DMS79 (cell line): ENCODE data around the gene BBS9.

Source experiments
- DNase-seq: peaks from one replicate; lab custom pipeline; 2025; lab: John Stamatoyannopoulos, UW

Gene BBS9

DNA sequence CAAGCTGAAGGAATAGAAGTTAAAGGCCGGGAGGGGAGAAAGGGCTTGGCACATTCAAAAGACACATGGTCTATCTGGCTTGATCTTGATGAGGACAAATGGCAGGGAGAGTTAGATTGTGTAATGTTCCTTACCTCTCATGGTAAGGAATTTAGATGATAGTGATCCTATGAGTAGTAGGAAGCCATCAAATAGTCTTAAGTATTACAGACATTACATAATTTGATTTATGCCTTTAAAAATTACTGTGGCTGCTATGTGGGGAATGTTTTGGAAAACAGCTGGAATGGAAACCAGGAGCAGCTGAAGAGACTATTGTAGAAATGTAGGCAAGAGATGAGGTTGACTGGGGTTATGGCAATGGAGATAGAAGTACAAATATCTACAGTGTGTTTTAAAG lies 424.7 kb downstream of the BBS9 start:
- no peak for DNase-seq

DNA sequence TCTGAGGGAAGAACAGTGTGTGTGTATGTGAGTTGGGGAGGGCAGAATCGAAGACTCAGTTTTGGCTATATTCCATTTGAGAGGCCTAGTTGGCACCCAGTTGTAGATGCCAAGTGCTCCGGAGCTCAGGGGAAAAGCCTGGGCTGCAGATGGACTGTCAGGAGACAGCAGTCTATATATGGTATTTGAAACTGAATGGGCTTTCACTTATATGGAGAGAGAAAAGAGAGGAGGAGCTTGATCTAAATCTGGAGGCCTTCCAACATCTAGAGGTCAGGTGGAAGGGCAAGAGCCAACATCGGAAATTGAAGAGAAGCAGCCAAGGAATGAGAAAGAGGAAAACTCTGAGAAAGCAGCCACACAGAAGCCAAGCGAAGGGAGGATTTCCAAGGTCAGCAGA lies 425.2 kb downstream of the BBS9 start:
- no peak for DNase-seq

DNA sequence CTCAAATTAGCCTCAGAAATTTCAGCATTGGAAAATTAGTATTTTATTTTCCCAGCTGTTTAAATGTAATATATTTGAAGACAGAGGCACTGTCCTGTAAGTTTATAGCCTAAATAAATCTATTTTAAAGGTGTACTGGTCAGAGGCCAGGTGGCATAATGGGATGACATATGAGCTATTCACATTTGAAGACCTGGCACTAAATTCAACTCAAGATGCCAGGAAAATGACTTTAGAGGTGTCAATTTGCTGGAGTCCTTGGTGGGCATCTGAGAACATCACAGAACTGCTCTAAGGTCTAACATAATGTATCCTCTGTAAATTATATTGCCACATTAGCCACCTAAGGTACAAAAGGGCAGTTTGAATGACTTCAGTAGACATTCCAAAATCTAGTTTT lies 427.1 kb downstream of the BBS9 start:
- no peak for DNase-seq

DNA sequence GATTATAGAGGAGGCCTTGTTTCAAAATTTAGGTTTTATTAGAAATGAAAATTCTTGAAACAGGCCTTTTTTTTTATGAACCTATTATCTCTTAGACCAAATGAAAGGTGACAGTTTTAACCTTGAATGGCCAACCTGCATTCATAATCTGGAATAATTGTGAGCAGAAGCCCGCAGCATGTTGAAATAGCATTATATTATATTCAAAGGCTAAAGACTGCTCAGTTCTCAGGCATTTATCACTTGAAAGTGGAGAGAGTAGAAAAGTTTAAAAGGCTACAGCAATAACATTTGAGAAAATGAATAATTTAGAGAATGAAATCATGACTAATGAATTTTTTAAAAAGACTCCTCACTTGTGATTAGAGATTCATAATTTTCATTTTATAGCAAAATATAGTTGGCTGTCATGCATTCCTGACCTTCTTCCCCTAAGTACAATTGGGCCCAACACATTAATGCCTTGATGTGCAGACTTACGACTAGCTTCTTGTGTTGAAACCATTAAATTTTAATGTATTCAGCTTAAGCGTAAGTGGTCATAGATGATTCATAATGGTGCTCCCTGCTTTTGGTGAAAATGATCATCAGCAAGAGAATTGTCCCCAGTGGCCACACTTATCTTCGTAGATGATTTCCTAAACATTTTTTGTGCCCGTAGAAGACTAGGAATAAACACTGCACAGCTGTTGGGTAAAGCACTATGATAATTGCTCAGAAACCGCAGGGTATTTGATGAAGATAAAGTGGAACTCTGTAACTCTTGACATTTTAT lies 429.4 kb downstream of the BBS9 start:
- DNase-seq, result no peak

DNA sequence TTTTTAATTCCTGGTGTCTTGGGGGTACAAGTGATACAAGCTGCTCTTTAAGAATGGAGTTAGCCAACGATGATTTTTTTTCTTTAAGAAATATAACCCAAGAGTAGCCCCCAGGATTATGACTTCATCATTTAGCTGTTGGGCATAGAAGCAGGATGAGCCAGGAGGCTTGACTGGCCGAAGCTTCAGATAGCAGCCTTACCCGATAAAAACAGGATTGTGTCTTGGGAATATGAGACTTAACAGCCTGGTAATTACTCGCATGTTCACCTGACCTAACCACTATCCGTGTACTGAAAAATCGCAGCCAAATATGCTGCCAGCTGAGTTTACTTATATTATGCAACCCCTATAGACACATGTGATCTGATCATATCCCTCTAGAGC lies 430.0 kb downstream of the BBS9 start:
- DNase-seq, result no peak

DNA sequence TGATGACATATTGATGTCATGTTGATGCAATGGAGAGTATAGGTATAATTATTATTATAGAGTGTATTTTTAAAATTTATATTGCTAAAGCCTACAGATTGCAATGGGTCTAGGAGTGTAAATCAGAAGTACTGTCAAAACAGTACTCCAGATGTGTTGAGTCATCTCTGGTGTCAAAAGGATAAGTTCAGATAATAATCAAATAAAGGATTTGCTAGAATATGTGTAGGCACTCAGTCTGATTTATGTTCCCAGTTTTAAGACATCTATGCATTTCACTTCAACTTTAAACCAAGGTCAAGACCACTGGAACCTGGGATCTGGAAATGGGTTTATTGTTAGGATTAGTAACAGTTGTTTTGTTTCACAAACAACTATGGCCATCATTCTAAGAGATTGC lies 433.6 kb downstream of the BBS9 start:
- DNase-seq, result no peak

DNA sequence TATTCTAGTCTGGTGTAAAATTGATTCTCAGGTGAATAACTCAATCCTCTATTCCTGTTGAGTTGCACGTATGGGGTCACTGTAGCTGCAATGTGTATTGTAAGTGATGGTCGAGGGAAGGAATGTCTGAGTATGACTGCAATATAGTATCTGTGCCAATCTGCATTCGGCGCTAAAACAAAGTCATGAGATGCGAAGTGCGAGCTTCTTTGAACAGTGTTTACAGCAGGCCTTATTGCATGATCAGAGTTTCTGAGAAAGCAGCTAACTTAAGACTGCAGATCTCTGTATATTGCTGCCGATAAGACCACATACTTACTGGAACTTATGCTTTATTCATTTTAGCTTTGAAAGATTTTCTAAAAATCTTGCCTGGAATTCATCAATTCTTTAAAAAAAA lies 434.3 kb downstream of the BBS9 start:
- DNase-seq, result no peak

DNA sequence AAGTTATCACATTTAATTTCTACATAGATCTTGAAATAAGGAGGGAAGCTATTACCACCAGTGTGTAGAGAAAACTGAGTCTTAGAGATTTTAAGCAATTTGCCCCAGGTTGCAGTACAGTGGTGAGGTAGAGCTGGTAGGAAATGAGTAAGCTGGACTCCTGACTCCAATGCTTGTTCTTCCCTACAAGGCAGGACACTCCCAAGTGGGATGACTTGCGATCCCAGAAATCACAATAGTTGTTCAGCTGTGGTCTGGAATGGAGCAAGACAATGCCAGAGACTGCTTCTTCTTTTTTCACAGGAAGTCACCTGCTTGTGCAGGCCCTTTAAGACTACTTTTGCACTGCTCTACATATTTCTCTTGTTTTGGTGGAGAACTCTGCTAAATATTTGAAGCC lies 448.8 kb downstream of the BBS9 start:
- DNase-seq, result no peak

DNA sequence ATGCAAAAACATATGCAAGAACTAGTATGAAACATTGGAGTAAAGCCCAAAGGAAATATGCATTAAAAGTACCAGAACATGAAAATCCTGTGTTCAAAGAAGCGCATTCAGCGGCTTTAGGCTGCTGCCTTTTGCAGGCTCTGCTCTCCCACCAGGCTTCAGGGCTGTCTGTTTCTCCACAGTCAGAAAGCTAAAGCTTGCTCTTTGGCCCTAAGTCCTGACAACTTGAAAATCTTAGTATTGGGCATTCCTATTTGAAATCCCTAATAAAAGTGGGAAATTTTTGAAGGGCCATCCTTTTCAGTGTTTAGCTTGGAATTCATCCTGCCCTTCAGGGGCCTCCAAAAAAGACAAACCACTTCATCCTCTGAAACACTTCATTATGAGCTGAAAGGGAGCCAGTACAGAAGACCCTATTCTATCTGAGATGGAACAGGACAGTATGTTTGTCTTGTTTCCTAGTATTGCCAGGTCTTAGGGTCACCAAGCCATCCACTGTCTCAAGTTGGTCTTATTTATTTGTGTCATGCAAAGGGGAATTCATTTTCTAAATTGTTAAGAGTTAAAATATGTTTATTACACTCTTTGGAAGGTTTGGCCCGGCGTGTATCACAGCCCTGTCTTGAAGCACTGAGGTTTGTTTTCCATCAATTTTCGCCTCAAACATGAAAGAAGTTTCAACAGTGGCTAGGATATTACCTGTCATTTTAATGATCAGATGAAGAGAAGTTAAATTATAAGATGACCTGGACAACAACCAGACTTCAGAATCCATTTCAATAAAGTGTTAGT lies 449.7 kb downstream of the BBS9 start:
- DNase-seq, result no peak

DNA sequence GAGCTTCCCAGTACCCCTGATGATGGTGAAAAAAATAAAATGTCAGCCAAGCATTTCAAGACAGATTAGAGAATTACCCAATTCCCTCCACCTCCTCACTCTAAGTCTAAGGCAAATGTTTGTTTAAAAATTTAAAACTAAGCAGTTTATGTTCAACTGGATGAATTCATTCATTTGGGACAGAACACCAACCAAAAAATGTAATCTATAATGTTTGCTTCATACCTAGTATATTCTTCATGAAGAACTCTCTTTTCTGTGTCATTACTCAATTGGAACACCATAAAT lies 450.3 kb downstream of the BBS9 start:
- DNase-seq, result no peak

DNA sequence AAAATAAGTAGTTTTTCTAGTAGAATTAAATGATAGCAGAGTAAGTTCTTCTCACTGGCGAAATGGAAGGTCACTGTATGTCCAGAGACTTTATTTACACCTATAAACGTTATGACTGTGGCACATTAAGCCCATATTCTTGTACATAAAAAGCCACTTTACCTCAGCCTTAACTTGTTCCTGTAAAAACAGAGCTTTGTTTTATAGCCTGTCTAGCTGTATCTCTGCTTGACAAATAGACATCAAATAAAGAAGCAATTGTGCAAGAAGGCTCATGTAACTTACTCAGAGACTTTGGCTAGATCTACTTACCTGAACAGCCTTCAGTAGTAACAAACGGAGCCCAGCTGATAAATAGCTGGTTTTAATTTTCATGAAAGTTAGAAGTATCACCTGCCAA lies 451.9 kb downstream of the BBS9 start:
- no peak for DNase-seq

DNA sequence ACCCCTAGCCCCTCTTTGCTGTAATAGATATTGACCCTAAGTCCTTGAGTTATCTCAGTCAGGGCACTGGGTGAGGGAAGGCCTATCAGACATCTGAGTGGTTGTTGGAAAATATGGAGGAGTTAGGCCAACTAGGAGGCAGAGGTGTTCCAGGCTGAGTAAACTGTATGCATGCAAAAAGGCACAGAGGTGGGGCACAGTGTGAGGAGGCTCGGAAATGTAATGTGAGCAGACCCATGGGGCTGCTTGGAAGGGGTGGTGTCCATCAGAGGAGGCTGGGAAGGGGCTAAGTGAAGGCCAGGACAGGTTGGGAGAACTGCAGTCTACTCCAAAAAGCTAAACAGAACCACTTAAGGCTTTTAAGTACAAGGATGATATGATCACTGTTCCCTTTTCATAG lies 452.7 kb downstream of the BBS9 start:
- DNase-seq, result no peak

DNA sequence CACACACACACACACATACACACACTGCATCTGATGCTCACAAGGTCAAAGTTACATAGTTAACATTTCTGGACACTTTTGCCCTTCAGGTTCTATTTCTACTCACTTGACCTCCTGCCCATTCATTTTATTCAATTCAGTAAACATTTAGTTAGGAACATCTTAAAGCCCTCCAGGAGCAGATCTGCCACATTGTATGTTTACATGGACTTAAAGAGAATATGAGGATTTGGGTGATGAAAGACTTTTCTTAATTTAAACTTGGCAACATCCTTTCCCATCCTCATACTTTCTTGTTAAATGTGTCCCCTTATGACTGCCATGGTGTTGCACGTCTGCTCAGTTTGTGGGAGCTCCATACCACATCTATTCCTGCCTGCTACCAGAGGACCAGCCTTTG lies 453.2 kb downstream of the BBS9 start:
- DNase-seq, result no peak

DNA sequence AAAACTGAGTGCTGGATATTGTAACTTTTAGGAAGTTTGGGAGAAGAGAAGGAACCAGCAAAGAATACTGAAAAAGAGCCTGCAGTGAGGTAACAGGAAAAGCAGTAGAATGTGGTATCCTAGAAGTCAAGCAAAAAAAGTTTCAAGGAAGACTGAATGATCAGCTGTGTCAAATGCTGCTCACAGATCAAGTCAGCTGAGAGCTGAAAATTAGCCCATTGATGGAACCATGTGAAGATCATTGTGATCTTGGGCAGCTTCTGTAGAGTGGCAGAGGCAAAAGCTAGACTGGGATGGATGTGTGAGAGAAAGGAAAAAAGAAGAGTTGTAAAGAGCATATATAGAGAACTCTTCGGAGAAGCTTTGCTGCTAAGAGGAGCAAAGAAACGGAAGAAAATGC lies 460.5 kb downstream of the BBS9 start:
- DNase-seq, result no peak

DNA sequence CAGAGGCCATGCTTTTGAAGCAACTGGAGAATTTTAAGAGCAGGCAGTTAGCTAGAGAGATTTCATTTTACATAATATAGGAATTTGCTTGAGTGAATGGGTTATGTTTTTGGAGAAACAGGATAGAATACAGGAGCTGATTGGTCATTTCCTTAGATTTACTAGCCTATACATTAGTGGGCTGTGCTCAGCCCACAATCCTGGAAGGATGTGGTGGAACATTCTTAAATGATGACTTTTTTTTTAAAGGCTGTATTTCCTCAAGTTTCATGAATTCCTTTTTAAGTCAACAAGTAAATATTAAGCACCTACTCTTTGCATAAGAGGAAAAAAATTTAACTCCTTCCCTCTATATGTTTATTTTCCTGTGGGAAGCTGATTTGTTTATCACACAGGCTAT lies 461.6 kb downstream of the BBS9 start:
- no peak for DNase-seq

DNA sequence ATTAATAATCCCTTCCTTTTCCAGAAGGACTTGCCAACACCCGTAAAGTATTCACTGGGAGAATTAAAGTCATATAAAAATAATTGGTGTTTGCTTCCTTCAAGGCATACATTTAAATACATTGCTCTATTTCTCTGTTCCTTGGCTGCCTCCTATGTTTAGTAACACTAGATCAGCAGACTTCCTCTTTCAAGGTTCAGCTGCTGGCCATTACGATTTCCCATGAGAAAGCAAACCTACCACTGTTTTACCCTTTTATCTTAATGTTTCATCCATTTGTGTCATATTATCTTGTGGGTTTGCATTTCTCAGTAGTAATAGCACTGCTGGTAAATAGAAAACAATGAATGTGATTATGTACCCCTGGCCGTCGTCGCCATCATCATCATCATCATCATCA lies 462.1 kb downstream of the BBS9 start:
- no peak for DNase-seq

DNA sequence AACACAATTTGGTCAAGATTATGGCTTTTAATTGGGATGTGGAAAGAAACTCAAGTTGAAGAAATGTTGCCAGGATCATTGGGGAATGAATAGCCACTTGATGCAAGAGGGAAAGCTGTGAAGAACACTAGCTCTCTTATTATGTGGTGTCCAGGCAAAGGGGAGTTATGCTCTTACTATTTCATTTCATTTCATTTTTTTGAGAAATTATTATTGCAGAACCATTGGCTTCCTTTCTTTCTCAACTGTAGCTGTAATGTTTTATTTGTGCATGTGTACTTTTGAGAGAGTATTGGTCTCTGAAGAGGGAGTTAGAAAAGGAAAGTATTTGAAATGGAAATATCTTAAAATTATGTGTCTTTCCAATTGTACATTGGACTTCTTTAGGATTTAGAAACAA lies 463.4 kb downstream of the BBS9 start:
- DNase-seq, result no peak

DNA sequence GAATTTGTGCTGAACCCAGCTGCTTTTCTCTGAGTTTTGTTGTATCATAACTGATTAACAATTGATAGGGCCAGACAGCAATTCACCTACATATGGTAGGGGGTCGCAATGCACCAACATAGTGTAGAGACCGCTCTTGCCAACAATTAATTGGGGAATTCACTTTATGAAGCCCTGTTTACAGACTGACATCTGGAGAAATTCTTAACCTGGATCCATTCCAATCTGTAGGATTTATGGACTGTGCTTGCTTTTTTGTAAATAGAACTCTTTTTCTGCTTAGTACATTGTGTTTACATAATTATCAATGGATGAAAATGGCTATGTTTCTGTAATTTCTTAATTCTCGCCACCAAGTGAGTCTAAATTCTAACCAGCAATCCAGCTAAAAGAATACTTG lies 464.2 kb downstream of the BBS9 start:
- DNase-seq, result no peak

DNA sequence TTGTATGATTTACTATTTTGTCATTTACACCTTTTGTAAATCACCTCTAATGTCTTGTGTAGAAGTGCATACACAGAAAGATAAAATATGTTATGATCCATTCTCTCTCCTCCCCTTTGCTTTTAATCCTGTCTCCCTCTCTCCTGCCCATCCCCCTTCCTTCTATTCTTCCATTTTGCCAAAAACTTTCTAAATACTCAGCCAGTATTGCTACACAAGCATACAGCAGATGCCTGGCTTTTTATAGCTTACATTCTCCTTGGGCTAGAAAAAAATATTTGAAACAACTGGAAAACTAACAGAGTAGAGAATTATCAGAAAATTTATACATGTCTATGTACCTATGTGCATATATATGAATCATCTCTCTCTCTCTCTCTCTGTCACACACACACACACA lies 467.3 kb downstream of the BBS9 start:
- no peak for DNase-seq

DNA sequence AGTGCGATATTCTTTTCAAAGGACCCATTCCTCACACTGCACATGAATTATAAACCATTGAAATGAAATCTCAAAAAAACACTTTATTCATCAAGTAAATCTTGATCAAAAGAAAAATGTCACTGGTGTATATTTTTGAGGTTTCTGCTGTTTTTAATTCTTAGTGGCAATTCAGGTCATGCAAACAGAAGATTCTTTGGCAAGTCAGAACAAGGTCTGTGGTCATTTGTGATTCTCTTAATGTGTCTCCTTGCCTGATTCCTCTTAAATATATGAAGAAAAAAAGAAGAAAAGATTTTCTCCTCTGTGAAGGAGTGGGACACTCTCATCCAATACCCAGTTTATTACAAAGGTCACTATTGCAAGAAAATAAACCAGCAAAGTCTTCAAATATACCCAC lies 467.8 kb downstream of the BBS9 start:
- no peak for DNase-seq

DNA sequence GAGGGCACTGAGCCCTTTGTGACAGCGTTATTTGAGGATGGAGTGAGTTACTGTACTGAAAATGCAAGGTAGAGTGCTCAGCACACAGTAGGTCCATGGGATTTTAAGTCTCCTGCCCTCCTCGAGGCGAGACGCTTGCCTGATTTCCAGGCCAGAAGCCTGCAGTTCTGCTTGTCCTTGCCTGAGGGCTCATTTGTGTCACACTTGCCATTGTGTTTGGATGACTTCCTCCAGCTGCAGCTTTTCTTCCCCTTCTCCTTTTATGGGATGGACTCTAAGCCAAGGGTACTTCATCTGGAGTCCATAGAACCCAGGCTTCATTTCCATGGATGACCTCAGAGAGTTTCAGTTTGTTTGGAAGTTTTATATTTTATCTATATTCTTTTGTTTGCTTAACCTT lies 471.7 kb downstream of the BBS9 start:
- DNase-seq, result no peak

DNA sequence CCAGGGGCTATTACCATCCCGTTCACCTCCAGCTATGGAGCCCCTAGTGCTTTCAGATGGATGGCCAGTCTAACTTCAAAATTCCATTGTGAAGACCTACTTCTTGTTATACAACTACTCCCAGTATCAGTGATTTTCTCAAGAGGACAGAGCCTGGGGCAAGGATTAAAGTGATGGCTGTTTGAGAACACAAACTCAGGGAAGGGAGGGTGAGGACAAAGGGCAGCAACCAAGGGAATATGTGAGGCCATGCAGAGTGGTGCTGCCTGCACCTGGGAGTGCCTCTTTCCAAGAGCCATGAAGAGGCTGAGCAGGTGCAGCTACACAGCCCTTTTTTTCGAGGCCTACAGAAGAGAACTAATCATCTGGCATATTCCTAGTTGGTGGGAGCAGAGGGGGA lies 472.5 kb downstream of the BBS9 start:
- DNase-seq, result no peak

DNA sequence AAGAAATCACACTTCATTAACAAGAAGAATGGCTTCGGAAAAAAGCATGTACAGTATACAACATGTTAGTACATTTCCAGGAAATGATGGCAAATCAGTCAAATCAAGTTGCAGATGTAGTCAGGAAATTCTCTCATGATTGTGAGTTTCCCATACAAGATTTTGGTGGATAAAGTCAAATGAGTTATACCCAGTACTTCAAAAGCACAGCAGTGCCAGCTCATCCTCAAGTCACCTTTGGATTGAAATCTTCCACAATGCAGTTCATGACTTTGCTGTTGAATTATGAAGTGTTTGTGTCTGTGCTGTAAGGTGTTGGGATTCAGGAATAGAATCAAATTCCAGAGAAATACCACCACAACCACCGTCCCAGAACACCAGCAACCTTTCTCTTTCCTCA lies 474.7 kb downstream of the BBS9 start:
- no peak for DNase-seq

DNA sequence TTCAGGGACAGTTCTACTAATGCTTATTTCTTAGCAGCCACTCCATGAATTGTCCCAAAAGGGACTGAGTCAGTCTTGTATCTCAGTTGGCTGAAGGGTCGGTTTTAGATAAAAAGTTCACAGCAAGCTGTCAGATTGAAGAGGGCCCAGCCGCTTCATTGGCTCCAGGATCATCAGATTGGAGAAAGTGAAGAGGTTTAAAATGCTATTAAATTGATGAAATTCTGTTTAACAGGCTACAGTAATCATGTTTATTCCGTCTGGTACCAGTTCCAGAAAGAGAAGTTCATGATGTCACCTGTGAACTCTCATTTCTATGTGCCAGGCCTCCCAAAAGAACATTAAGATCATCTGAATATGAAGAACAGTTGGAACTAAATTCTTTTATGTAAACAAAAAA lies 481.6 kb downstream of the BBS9 start:
- no peak for DNase-seq
